Measurements from ENCODE around the gene CYBA. TPM values are rescaled to one million over a fixed set of nuclear protein-coding genes. Genes with fewer than 3 reads are reported as not detected.

CYBA gene
- total RNA-seq, 4 donors from 2014 or later, result 67.1 to 205 (median 98.7) TPM

DNA sequence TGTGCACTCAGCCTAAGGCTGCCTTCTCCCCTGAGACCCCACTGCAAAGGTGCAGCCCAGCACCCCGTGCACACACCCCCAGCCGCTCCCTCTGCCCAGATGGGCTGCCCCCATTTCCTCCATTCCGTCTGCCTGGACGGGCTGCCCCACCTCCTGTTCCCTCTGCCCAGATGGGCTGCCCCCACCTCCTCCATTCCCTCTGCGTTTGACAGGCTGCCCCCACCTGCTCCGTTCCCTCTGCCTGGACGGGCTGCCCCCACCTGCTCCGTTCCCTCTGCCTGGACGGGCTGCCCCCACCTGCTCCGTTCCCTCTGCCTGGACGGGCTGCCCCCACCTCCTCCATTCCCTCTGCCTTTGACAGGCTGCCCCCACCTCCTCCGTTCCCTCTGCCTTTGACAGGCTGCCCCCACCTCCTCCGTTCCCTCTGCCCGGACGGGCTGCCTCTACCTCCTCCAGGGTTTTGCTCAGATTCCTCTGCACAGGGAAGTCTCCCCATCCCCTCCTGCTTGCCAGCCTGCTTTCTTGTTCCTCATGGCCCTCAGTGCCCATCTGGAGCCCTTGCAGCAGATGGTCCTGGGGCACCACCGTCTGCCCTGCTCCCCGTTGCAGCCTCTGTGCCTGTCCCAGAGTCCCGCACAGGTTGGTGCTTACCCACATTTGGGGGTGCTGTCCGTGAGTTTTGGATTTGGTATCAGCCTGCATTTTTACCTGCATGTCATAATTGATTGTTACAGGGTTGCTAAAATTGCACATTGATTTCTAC is 35.9 kb downstream of the CYBA start:
- H3K9me3 ChIP-seq, result no peaks in the 10 kb centered on the region
- no peak for DNase-seq
- no peak overlapping the region for H3K4me3 ChIP-seq
- no peak overlapping the region for H3K27ac ChIP-seq
- WGBS, 2 donors, result 87 to 89% methylated on average over 17 of the region's 19 CpGs
- H3K36me3 ChIP-seq, result peaks cover 11 to 98% (median 18%) of the 10 kb centered on the region in 3 donors
- H3K4me1 ChIP-seq, result peaks cover 6 to 17% (median 7%) of the 10 kb centered on the region in 3 donors
- TF ChIP-seq, protein P1, sequence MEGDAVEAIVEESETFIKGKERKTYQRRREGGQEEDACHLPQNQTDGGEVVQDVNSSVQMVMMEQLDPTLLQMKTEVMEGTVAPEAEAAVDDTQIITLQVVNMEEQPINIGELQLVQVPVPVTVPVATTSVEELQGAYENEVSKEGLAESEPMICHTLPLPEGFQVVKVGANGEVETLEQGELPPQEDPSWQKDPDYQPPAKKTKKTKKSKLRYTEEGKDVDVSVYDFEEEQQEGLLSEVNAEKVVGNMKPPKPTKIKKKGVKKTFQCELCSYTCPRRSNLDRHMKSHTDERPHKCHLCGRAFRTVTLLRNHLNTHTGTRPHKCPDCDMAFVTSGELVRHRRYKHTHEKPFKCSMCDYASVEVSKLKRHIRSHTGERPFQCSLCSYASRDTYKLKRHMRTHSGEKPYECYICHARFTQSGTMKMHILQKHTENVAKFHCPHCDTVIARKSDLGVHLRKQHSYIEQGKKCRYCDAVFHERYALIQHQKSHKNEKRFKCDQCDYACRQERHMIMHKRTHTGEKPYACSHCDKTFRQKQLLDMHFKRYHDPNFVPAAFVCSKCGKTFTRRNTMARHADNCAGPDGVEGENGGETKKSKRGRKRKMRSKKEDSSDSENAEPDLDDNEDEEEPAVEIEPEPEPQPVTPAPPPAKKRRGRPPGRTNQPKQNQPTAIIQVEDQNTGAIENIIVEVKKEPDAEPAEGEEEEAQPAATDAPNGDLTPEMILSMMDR (IDR thresholded peaks at IDR 0.05), result no peak
- TF ChIP-seq POLR2A (IDR thresholded peaks at IDR 0.05), result no peak
- no peaks in the 10 kb centered on the region for H3K27me3 ChIP-seq
- intact Hi-C loops (cut with DNase I), result no loop called here

DNA sequence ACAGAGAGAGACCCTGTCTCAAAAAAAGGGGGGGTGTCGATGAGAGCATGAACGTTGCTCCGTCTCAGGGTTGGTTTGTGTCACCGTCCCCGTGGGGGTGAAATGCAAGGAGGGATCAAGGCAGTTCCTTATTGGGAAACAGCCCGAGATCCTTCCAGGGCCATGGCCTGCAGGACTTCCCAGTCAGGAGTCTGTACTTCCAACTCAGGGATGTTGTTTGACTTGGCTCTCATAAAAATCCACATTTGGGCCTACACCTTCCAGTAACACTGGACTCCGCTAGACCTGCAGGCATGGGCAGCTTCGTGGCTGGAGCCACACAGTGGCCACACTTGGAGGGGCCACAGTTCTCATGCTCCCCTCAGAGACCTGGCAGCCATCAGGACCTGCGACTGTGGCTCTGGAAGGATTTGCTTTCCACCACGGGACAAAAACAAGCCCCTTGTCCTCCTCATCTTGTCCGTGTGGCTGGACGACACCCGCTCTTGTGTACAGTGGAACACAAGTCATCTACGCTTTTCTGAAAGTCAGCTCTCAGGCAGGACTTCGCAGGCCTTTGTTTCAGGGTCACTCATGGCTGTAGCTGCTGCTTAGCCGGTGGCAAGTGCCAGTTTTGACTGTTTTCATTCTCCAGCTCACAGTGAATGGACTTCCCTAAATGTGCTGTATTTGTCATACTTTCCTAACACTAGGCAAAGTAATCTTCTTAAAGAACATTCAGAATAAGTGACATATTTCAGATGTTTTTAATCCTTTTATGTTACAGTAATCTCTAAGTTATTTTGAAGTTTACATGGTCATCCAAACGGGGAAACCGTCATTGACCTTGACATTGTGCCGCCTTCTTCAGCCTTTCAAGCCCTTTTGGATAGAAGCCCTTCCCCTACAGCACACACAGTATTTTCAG is 36.7 kb downstream of the CYBA start:
- Histone ChIP-seq H3K9me3 (no peaks in the 10 kb centered on the region), H3K4me3 (no peak overlapping the region), H3K27ac (no peak overlapping the region), H3K27me3 (no peaks in the 10 kb centered on the region), H3K36me3 (peaks cover 6 to 98% (median 21%) of the 10 kb centered on the region in 3 donors), H3K4me1 (peaks cover 6 to 17% (median 7%) of the 10 kb centered on the region in 3 donors)
- DNase-seq, result no peak
- intact Hi-C loops (cut with DNase I), result no loop called here
- WGBS, 2 donors, result 84 to 87% methylated on average over 17 to 19 of the region's 19 CpGs
- TF ChIP-seq, protein P1 (IDR thresholded peaks at IDR 0.05), result no peak
- no peak for TF ChIP-seq POLR2A (IDR thresholded peaks at IDR 0.05)

DNA sequence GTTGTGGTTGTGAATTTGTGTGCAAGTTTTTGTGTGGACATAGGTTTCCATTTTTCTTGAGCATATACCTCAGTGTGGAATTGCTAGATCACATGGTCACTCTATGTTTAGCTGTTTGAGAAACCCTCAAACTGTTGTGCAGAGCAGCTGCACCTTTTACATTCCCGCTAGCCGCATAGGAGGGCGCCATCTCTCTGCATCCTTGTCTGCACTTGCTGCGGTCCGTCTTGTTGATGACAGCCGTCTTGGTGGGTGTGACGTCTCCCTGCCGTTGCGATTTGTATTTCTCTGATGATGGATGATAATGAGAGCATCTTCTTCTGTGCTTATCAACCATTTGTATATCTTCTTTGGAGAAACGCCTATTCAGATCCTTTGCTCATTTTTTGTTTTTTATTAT is 37.6 kb downstream of the CYBA start:
- peaks cover 6 to 17% (median 7%) of the 10 kb centered on the region in 3 donors for H3K4me1 ChIP-seq
- H3K36me3 ChIP-seq, result peaks cover 0 to 98% (median 28%) of the 10 kb centered on the region in 3 donors
- H3K9me3 ChIP-seq, result no peaks in the 10 kb centered on the region
- TF ChIP-seq POLR2A (IDR thresholded peaks at IDR 0.05), result no peak
- TF ChIP-seq, protein P1 (IDR thresholded peaks at IDR 0.05), result no peak
- DNase-seq, result no peak
- H3K27ac ChIP-seq, result no peak overlapping the region
- intact Hi-C loops (cut with DNase I), result no loop called here
- WGBS, 2 donors, result 71 to 83% methylated on average over 10 of the region's 10 CpGs
- no peak overlapping the region for H3K4me3 ChIP-seq
- no peaks in the 10 kb centered on the region for H3K27me3 ChIP-seq

- TF ChIP-seq, protein P1 (IDR thresholded peaks at IDR 0.05), result no peak
- no peak for TF ChIP-seq POLR2A (IDR thresholded peaks at IDR 0.05)
- intact Hi-C loops (cut with DNase I), result no loop called here
- peaks cover 11 to 98% (median 28%) of the 10 kb centered on the region in 3 donors for H3K36me3 ChIP-seq
- no peaks in the 10 kb centered on the region for H3K9me3 ChIP-seq
- WGBS, 2 donors, result 86 to 93% methylated on average over 42 to 48 of the region's 49 CpGs
- H3K4me1 ChIP-seq, result peaks cover 0 to 7% (median 7%) of the 10 kb centered on the region in 3 donors
- H3K27me3 ChIP-seq, result no peaks in the 10 kb centered on the region
- H3K27ac ChIP-seq, result no peak overlapping the region
- H3K4me3 ChIP-seq, result no peak overlapping the region
- DNase-seq, result no peak
Observed at GRCh38 chr16:88610909-88611812, 39.7 kb downstream of the CYBA start.
